ENCODE results near the gene CGB8. TPM values are rescaled to one million over a fixed set of nuclear protein-coding genes. Genes with fewer than 3 reads are reported as not detected.

The CGB8 gene
- total and polyA plus RNA-seq, 2 of the 8 experiments (the other 6 are each of a cell fraction or from before 2014, with no cell fraction given) = 0.09 TPM; not detected in 1

GRCh38 chr19:49086296-49086695, 37.4 kb upstream of the CGB8 start (continued):
- TF ChIP-seq ATF2 (IDR thresholded peaks at IDR 0.05; ENCODE audit: low read length) (no peak), JUND (IDR thresholded peaks at IDR 0.05; ENCODE audit: low read length) (no peak), NRF1 (IDR thresholded peaks at IDR 0.05; ENCODE audit: low read depth, low read length) (no peak), E2F6 (IDR thresholded peaks at IDR 0.05) (no peak), GTF2F1 (IDR thresholded peaks at IDR 0.05; ENCODE audit: borderline replicate concordance, low read depth, low read length) (no peak), EGR1 (IDR thresholded peaks at IDR 0.05; ENCODE audit: borderline replicate concordance, low read depth, low read length) (no peak)

All from H1 (cell line).